DOHH2 (cell line): ENCODE measurements around the gene RNF149.

Experiments used
- H3F3A ChIP-seq: fragments of 200-600 bp; sonication (generic), shearing (Covaris generic); 2 replicates; pipeline ENCODE4 v1.6.0; 2016; ENCODE audit warnings: antibody characterized with exemption, mild to moderate bottlenecking; ENCODE audit not compliant: control insufficient read depth, insufficient read depth
- H3K27ac ChIP-seq: fragments of 200-600 bp; sonication (generic); 2 replicates; pipeline ENCODE4 v1.5.1; 2014; ENCODE audit warnings: low read depth, mild to moderate bottlenecking, low read length, moderate library complexity
- H3K27me3 ChIP-seq: fragments of 200-600 bp; sonication (generic); 2 replicates; pipeline ENCODE4 v1.6.1; 2014; ENCODE audit warnings: mild to moderate bottlenecking, low read length, mixed read lengths; ENCODE audit not compliant: control insufficient read depth
- H3K36me3 ChIP-seq: fragments of 200-600 bp; sonication (generic); 2 replicates; pipeline ENCODE4 v1.6.1; 2014; ENCODE audit warnings: mild to moderate bottlenecking, low read length, moderate library complexity, mixed read lengths; ENCODE audit not compliant: control insufficient read depth
- H3K4me1 ChIP-seq: fragments of 200-600 bp; sonication (generic); 2 replicates; pipeline ENCODE4 v1.6.1; 2014; ENCODE audit warnings: mild to moderate bottlenecking, low read length, mixed read lengths; ENCODE audit not compliant: control insufficient read depth
- H3K4me2 ChIP-seq: fragments of 200-600 bp; sonication (generic); 2 replicates; pipeline ENCODE4 v1.6.0; 2014; ENCODE audit warnings: mild to moderate bottlenecking, low read length, moderate library complexity
- H3K4me3 ChIP-seq: fragments of 200-600 bp; sonication (generic); 2 replicates; pipeline ENCODE4 v1.5.1; 2014; ENCODE audit warnings: mild to moderate bottlenecking, low read length, mixed read lengths
- H3K79me2 ChIP-seq: fragments of 200-600 bp; sonication (generic); 2 replicates; pipeline ENCODE4 v1.6.1; 2014; ENCODE audit warnings: mild to moderate bottlenecking, low read length, mixed read lengths; ENCODE audit not compliant: control insufficient read depth
- H3K9me2 ChIP-seq: fragments of 200-600 bp; sonication (generic); replicated peaks from 2 replicates; pipeline ENCODE4 v1.6.1; 2014; ENCODE audit warnings: mild to moderate bottlenecking, low read length, mixed read lengths; ENCODE audit not compliant: control insufficient read depth
- H3K9me3 ChIP-seq: fragments of 200-600 bp; sonication (generic); 2 replicates; pipeline ENCODE4 v1.6.1; 2014; ENCODE audit warnings: antibody characterized with exemption, low read length, mixed read lengths; ENCODE audit not compliant: control insufficient read depth, insufficient read depth
- H4K20me1 ChIP-seq: fragments of 200-600 bp; sonication (generic); 2 replicates; pipeline ENCODE4 v1.6.0; 2014; ENCODE audit warnings: low read depth, mild to moderate bottlenecking, antibody characterized with exemption, low read length, moderate library complexity; ENCODE audit not compliant: control insufficient read depth, insufficient read depth
- EZH2phosphoT487 ChIP-seq: fragments of 200-600 bp; sonication (generic); IDR thresholded peaks from 2 replicates; pipeline ENCODE4 v1.6.1; 2017; ENCODE audit warnings: borderline replicate concordance, mild to moderate bottlenecking, antibody characterized with exemption, low read length, moderate library complexity, mixed read lengths
- TF ChIP-seq, protein P1 (sequence below): fragments of 200-600 bp; sonication (generic); IDR thresholded peaks from one replicate; pipeline ENCODE4 v1.5.1; 2014; ENCODE audit warnings: antibody characterized with exemption, mild to moderate bottlenecking, low read depth, low read length; ENCODE audit not compliant: poor library complexity, severe bottlenecking

The RNF149 gene

GRCh38 chr2:101231240-101231639 lies 77.3 kb downstream of the RNF149 start:
- no peak overlapping the region for H3K4me2 ChIP-seq
- H3K4me3 ChIP-seq, result no peak overlapping the region
- no peak for TF ChIP-seq EZH2phosphoT487
- TF ChIP-seq, protein P1, sequence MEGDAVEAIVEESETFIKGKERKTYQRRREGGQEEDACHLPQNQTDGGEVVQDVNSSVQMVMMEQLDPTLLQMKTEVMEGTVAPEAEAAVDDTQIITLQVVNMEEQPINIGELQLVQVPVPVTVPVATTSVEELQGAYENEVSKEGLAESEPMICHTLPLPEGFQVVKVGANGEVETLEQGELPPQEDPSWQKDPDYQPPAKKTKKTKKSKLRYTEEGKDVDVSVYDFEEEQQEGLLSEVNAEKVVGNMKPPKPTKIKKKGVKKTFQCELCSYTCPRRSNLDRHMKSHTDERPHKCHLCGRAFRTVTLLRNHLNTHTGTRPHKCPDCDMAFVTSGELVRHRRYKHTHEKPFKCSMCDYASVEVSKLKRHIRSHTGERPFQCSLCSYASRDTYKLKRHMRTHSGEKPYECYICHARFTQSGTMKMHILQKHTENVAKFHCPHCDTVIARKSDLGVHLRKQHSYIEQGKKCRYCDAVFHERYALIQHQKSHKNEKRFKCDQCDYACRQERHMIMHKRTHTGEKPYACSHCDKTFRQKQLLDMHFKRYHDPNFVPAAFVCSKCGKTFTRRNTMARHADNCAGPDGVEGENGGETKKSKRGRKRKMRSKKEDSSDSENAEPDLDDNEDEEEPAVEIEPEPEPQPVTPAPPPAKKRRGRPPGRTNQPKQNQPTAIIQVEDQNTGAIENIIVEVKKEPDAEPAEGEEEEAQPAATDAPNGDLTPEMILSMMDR, result no peak
- H3K27ac ChIP-seq, result no peak overlapping the region
- H3K27me3 ChIP-seq, result no peaks in the 10 kb centered on the region
- H3K4me1 ChIP-seq, result peaks cover 7% of the 10 kb centered on the region
- H3K9me2 ChIP-seq, result no peaks in the 10 kb centered on the region
- no peaks in the 10 kb centered on the region for H3F3A ChIP-seq
- no peaks in the 10 kb centered on the region for H3K36me3 ChIP-seq
- H3K79me2 ChIP-seq, result no peaks in the 10 kb centered on the region
- H3K9me3 ChIP-seq, result no peaks in the 10 kb centered on the region; the same call in 1 of the 2 replicates
- H4K20me1 ChIP-seq, result no peaks in the 10 kb centered on the region

- Histone ChIP-seq H3K4me1 (peaks cover 8% of the 10 kb centered on the region), H3K27me3 (no peaks in the 10 kb centered on the region), H3K79me2 (no peaks in the 10 kb centered on the region), H3K27ac (no peak overlapping the region), H4K20me1 (no peaks in the 10 kb centered on the region), H3F3A (no peaks in the 10 kb centered on the region), H3K9me2 (no peaks in the 10 kb centered on the region), H3K36me3 (no peaks in the 10 kb centered on the region), H3K4me2 (no peak overlapping the region), H3K4me3 (no peak overlapping the region), H3K9me3 (no peaks in the 10 kb centered on the region; the same call in 1 of the 2 replicates)
- TF ChIP-seq, protein P1, result no peak
- no peak for TF ChIP-seq EZH2phosphoT487
Measured at GRCh38 chr2:101230541-101231001, 77.9 kb downstream of the RNF149 start.
